Brain microvascular endothelial cell (primary cell): ENCODE measurements around the gene DMPK.
A peak's percentile ranks its signal among the peaks of the same experiment; 100 is the strongest.

Experiments
- DNase-seq: peaks from one replicate; pipeline ENCODE4 v3.0.0-alpha.2; 2020
- H3K27ac ChIP-seq: fragments of 250-450 bp; sonication (Bioruptor Pico); 2 replicates; pipeline ENCODE4 v1.5.1; 2020; ENCODE audit warnings: mild to moderate bottlenecking, moderate library complexity
- H3K27me3 ChIP-seq: fragments of 250-450 bp; sonication (Bioruptor Pico); replicated peaks from 2 replicates; pipeline ENCODE4 v1.5.1; 2020; ENCODE audit warnings: mild to moderate bottlenecking
- H3K36me3 ChIP-seq: fragments of 250-450 bp; sonication (Bioruptor Pico); replicated peaks from 2 replicates; pipeline ENCODE4 v1.5.1; 2020; ENCODE audit warnings: mild to moderate bottlenecking
- H3K4me3 ChIP-seq: 2 replicates; pipeline ENCODE4 v1.5.1; 2011; ENCODE audit warnings: low read depth, mild to moderate bottlenecking, control low read depth, low read length, moderate library complexity
- in situ Hi-C: cut with HindIII; loops from 2 replicates; pipeline ENCODE4 v1.10.0; 2017; ENCODE audit warnings: low sequenced_read_pairs, low pct_ligation_motif_present
- TF ChIP-seq, protein P1 (sequence below): IDR thresholded peaks from 2 replicates; pipeline ENCODE4 v1.5.1; 2011; ENCODE audit warnings: low read depth, mild to moderate bottlenecking, moderate library complexity, low read length, control low read depth, inconsistent platforms; ENCODE audit errors: missing control alignments

The DMPK gene

DNA sequence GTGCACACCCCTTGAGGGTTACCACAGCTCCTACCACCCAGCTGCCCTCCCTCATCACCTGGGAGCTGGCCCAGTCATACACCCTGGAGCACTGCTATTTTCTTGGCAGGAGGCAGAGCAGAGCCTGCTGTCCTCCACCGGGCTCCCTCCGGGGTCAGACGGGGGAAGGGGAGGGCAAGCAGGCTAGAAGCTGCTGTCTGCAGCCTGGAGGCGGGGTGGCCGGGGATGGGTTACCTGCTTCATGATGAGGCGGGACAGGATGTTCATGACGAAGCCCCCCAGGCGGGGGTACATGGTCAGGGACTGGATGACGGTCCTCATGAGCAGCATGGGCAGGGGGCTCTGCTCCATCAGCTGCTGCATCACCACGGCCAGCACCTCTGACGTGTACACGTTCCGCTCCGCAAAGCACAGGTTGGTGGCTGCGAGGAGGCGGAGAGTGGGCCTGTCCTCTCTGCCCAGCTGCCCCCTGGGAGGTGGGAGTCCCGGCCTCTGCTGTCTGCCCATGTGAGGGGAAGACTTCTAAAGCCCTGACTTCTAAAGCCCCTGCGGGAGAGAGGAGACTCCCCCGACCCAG, 35.5 kb upstream of the DMPK start:
- no peak for DNase-seq
- H3K4me3 ChIP-seq: no peak overlapping the region
- TF ChIP-seq, protein P1, sequence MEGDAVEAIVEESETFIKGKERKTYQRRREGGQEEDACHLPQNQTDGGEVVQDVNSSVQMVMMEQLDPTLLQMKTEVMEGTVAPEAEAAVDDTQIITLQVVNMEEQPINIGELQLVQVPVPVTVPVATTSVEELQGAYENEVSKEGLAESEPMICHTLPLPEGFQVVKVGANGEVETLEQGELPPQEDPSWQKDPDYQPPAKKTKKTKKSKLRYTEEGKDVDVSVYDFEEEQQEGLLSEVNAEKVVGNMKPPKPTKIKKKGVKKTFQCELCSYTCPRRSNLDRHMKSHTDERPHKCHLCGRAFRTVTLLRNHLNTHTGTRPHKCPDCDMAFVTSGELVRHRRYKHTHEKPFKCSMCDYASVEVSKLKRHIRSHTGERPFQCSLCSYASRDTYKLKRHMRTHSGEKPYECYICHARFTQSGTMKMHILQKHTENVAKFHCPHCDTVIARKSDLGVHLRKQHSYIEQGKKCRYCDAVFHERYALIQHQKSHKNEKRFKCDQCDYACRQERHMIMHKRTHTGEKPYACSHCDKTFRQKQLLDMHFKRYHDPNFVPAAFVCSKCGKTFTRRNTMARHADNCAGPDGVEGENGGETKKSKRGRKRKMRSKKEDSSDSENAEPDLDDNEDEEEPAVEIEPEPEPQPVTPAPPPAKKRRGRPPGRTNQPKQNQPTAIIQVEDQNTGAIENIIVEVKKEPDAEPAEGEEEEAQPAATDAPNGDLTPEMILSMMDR: no peak
- peaks cover 17% of the 10 kb centered on the region for H3K36me3 ChIP-seq
- no peaks in the 10 kb centered on the region for H3K27me3 ChIP-seq
- in situ Hi-C loops: no loop called here
- no peak overlapping the region for H3K27ac ChIP-seq

DNA sequence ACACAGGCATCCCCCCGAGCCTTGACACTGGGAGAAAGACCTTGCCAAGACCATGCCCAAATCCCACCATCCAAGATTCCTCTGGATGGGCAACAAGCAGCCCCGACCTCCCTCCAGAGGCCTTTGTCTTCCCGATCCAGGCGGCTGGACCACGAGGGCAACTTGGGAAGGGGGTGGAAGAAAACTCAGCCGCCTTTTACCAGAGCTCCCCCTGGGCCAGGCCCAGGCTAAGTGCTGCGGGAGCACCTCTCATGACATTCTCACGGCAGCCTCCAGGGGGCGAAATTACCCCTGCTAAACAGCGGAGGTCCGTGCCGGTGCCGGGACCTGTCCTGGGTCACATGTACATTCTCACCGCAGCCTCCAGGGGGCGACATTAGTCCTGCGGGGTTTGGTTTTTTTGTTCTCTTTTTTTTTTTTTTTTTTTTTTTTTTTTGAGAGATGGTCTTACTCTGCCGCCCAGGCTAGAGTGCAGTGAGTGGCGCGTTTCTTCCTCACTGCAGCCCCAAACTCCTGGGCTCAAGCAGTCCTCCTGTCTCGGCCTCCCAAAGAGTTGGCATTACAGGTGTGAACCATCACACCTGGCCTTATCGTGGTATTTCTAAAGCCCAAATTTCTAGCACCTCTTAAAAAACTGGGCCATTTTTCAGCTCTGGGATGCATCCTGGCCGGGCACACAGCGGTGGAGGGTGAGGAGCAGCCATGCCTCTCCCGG, 34.9 kb upstream of the DMPK start:
- DNase-seq: peak; percentile 92
- TF ChIP-seq, protein P1: peak; percentile 95
- in situ Hi-C loops: no loop called here
- Histone ChIP-seq H3K27me3 (no peaks in the 10 kb centered on the region), H3K4me3 (no peak overlapping the region), H3K36me3 (peaks cover 14% of the 10 kb centered on the region), H3K27ac (no peak overlapping the region)

- DNase-seq: no peak
- in situ Hi-C loops: no loop called here
- TF ChIP-seq, protein P1: no peak
- Histone ChIP-seq H3K36me3 (peaks cover 14% of the 10 kb centered on the region), H3K4me3 (no peak overlapping the region), H3K27ac (no peak overlapping the region), H3K27me3 (no peaks in the 10 kb centered on the region)
Observed at GRCh38 chr19:45816236-45817009, 34.1 kb upstream of the DMPK start.

- in situ Hi-C loops: no loop called here
- no peaks in the 10 kb centered on the region for H3K27me3 ChIP-seq
- TF ChIP-seq, protein P1: no peak
- H3K36me3 ChIP-seq: peaks cover 9% of the 10 kb centered on the region
- no peak overlapping the region for H3K27ac ChIP-seq
- H3K4me3 ChIP-seq: peak overlapping the region; percentile 37
- no peak for DNase-seq
Observed at GRCh38 chr19:45815481-45816216, 33.4 kb upstream of the DMPK start.

- peaks cover 2% of the 10 kb centered on the region for H3K36me3 ChIP-seq
- peak within 1 kb of the TSS; percentile 37 for H3K4me3 ChIP-seq
- DNase-seq: no peak
- no peaks in the 10 kb centered on the region for H3K27me3 ChIP-seq
- TF ChIP-seq, protein P1: no peak
- H3K27ac ChIP-seq: no peak within 1 kb of the TSS
- in situ Hi-C loops: no loop called here
Observed at GRCh38 chr19:45814851-45815480, 32.7 kb upstream of the DMPK start, which contains the start of gene RSPH6A. Gene RSPH6A, minus strand, starts transcription at chr19:45815308. Its CDS starts 132 bp downstream, at chr19:45815176.
